ENCODE measurements around the gene AOC3.
"Not testable (repeated sequence)": the region's sequence is repeated elsewhere in the genome, so short reads cannot be mapped to it uniquely, and the experiment has no call there.

AOC3 gene

GRCh38 chr17:42843358-42843934 is 7.6 kb upstream of the AOC3 start:
- DNase-seq (ENCODE audit: low read depth in 1 of 2, low spot score in 1 of 2): no peak

DNA sequence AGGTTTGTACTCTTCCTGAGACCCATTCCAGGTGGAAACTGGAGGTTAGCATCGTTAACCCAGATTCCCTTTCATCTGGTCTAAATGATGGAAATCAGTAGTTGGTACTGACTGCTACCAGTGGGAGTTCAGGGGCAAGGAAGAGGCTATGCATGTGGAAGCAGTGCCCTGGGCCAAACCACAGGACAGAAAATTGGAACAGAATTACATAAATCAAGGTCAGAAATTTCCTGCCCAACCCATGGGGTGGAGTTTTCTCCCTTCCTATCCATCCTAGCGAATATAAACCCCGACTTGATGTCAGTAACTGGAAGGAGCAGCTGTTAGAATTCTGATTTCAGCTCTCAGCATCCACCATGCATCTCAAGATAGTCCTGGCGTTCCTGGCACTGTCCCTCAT is 6.7 kb upstream of the AOC3 start, which contains the start of gene AOC2:
Gene AOC2 (plus strand): TSS at position 310 of the 400 bp plus-strand sequence. CDS start 47 bp downstream, at position 357.
- no peak for DNase-seq (ENCODE audit: low read depth in 1 of 2, low spot score in 1 of 2)

- no peak for DNase-seq (ENCODE audit: low read depth in 1 of 2, low spot score in 1 of 2)
These were observed 6.0 kb upstream of the AOC3 start for GRCh38 chr17:42844761-42845555.

GRCh38 chr17:42845556-42845917 is 5.5 kb upstream of the AOC3 start:
- DNase-seq (ENCODE audit: low read depth in 1 of 2, low spot score in 1 of 2): no peak

DNA sequence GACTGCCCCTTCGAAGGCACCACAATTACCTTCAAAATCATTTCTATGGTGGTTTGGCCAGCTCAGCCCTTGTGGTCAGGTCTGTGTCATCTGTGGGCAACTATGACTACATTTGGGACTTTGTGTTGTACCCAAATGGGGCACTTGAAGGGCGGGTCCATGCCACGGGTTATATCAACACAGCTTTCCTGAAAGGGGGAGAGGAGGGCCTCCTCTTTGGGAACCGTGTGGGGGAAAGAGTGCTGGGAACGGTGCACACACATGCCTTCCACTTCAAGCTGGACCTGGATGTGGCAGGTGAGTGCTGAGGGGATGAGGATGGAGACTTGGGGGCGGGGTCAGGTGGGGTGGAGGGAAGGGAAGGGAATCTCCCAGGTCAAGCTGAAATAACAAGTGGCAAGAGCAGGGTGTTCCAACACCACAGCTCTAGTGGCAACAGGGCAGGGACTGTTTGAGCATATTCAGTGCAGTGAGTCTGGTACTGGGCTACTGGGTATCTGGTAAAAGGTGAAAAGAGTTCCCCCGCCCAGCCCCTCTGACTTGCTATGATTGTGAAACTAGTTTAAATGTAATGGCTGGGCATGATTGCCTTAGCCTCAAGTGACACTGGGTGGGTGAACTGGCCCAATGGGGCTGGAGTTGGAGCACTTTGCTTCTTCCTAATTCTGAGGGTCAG is 4.9 kb upstream of the AOC3 start:
- no peak for DNase-seq (ENCODE audit: low read depth in 1 of 2, low spot score in 1 of 2)

- DNase-seq (ENCODE audit: low read depth in 1 of 2, low spot score in 1 of 2): no peak
These were observed 4.3 kb upstream of the AOC3 start for GRCh38 chr17:42846594-42847280.

GRCh38 chr17:42848093-42848492 is 2.9 kb upstream of the AOC3 start:
- DNase-seq (ENCODE audit: low read depth in 1 of 2, low spot score in 1 of 2): no peak

GRCh38 chr17:42849031-42849430 is 2.0 kb upstream of the AOC3 start:
- no peak for DNase-seq (ENCODE audit: low read depth in 1 of 2, low spot score in 1 of 2)

DNA sequence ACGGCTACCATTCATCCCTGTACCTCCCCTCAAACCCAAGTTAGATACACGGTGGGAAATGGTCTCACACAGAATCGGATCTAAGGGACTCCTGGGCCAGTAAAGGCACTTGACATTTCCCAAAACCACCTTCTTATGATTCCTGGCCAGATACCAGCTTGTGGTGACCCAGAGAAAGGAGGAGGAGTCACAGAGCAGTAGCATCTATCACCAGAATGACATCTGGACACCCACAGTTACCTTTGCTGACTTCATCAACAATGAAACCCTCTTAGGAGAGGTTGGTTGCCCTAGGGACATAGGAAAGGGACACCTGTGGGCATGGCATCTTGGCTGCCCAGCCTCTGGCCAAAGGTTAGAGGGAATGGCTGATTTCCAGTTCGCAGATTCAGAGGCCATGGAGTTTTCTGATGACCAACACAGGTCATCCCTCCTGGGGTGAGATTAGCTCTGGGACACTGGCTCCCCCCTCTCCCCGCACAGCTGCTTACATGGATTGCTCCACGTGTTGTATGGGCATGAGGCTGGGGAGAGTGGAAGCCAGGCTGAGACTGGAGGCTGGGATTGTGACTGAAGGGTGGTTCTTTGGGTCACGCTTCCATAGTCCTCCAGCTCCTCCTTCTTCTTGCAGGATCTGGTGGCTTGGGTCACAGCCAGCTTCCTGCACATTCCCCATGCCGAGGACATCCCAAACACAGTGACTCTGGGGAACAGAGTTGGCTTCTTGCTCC is 1.4 kb upstream of the AOC3 start:
- DNase-seq (ENCODE audit: low read depth in 1 of 2, low spot score in 1 of 2): no peak

DNA sequence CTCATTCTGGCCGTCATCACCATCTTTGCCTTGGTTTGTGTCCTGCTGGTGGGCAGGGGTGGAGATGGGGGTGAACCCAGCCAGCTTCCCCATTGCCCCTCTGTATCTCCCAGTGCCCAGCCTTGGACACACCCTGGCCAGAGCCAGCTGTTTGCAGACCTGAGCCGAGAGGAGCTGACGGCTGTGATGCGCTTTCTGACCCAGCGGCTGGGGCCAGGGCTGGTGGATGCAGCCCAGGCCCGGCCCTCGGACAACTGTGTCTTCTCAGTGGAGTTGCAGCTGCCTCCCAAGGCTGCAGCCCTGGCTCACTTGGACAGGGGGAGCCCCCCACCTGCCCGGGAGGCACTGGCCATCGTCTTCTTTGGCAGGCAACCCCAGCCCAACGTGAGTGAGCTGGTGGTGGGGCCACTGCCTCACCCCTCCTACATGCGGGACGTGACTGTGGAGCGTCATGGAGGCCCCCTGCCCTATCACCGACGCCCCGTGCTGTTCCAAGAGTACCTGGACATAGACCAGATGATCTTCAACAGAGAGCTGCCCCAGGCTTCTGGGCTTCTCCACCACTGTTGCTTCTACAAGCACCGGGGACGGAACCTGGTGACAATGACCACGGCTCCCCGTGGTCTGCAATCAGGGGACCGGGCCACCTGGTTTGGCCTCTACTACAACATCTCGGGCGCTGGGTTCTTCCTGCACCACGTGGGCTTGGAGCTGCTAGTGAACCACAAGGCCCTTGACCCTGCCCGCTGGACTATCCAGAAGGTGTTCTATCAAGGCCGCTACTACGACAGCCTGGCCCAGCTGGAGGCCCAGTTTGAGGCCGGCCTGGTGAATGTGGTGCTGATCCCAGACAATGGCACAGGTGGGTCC is 607 bp downstream of the AOC3 start:
- DNase-seq (ENCODE audit: low read depth in 1 of 2, low spot score in 1 of 2): not testable (repeated sequence)

DNA sequence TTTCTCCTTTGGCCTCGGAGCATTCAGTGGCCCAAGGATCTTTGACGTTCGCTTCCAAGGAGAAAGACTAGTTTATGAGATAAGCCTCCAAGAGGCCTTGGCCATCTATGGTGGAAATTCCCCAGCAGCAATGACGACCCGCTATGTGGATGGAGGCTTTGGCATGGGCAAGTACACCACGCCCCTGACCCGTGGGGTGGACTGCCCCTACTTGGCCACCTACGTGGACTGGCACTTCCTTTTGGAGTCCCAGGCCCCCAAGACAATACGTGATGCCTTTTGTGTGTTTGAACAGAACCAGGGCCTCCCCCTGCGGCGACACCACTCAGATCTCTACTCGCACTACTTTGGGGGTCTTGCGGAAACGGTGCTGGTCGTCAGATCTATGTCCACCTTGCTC is 1.4 kb downstream of the AOC3 start:
- no peak for DNase-seq (ENCODE audit: low read depth in 1 of 2, low spot score in 1 of 2)

DNA sequence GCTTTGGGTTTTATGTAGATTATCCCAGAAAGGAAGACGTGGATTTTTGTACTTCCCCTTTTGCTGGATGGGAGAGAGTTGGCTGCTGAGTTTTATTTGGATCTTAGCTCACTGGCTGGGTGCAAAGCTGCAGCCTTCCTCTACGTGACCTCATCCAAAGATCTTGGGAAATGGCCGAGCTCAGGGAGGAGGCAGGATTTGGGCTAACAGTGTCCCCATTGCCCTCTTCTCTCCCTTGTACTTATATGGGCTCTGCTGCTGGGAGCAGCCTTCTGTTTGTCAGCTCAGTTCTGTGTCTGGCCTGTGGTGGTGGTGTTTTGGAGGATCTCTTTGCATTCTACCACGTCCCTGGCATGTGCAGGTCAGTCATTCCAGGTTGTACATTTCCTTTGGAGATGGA is 2.0 kb downstream of the AOC3 start:
- no peak for DNase-seq (ENCODE audit: low read depth in 1 of 2, low spot score in 1 of 2)

DNA sequence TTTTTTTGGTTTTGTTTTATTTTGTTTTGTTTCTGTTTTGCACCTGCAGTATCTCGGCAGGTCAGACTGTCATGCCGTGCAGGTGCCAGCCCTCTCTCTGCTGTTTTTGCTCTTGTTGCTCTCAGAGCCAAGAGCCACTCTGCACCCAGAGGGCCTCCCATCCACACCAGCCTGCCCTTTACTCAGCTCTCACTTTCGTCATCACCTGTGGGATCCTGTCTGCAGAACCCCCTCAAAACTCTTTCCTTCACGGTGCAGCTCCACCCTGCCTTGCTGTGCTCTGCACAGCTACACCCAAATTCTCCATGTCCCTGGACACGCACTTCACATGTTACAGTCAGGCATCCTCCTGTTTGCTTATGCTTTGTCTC is 2.6 kb downstream of the AOC3 start:
- no peak for DNase-seq (ENCODE audit: low read depth in 1 of 2, low spot score in 1 of 2)

DNA sequence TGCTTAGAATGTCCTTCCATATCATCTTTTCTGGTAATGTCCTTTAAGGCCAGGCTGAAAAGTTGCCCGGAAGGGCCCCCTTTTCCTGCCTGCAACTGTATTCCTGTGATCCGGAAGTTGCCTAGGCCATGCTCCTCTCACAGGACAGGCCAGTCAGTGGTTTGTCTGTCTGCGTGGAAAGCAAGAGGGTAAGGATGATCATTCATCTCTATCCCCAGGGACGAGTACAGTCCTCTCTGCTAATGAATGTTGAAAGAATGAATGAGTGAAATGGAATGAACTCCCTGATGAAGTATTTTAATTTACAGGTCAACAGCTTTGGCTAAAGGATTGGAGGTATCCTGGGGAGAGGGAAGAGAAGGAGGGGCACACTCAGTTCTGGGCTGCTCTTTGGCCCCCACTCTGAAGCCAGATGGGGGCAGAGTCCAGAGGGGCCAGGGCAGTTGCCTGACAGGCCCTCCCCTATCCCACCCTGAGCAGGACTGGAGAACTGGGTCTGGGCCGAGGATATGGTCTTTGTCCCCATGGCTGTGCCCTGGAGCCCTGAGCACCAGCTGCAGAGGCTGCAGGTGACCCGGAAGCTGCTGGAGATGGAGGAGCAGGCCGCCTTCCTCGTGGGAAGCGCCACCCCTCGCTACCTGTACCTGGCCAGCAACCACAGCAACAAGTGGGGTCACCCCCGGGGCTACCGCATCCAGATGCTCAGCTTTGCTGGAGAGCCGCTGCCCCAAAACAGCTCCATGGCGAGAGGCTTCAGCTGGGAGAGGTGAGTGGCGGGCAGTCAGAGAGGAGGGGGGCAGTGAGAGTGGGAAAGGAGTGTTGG is 3.2 kb downstream of the AOC3 start:
- no peak for DNase-seq (ENCODE audit: low read depth in 1 of 2, low spot score in 1 of 2)

DNA sequence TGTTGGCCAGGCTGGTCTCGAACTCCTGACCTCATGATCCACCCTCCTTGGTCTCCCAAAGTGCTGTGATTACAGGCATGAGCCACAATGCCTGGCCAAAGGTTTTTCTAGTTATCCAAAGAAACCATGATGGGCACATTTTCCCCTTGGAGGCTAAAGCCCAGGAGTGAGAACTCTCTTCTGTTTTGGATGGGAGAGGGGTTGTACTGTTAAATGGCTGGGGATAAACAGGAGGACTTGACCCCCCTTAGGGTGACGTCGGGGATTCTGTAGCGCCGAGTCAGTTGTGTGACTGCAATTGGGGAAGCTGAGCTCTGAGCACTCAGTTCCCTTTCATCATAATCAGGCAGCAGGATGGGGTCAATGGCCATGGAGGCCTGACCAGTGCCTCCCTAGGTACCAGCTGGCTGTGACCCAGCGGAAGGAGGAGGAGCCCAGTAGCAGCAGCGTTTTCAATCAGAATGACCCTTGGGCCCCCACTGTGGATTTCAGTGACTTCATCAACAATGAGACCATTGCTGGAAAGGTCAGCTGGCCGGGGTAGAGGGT is 4.1 kb downstream of the AOC3 start:
- DNase-seq (ENCODE audit: low read depth in 1 of 2, low spot score in 1 of 2): no peak

GRCh38 chr17:42856093-42856492 is 5.1 kb downstream of the AOC3 start:
- not testable (repeated sequence) for DNase-seq (ENCODE audit: low read depth in 1 of 2, low spot score in 1 of 2)

DNA sequence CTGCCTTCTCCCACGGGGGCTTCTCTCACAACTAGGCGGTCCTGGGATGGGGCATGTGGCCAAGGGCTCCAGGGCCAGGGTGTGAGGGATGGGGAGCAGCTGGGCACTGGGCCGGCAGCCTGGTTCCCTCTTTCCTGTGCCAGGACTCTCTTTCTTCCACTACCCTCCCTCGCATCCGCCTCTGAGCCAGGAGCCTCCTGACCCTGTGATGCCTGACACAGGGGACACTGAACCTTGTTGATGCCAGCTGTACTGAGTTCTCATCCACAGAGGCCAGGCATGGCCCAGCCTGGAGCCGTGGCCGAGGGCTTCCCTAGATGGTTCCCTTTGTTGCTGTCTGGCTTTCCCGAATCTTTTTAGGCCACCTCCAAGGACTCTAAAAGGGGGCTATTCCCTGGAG is 5.5 kb downstream of the AOC3 start:
- DNase-seq (ENCODE audit: low read depth in 1 of 2, low spot score in 1 of 2): not testable (repeated sequence)

GRCh38 chr17:42857389-42857788 is 6.4 kb downstream of the AOC3 start:
- DNase-seq (ENCODE audit: low read depth in 1 of 2, low spot score in 1 of 2): no peak

- no peak for DNase-seq (ENCODE audit: low read depth in 1 of 2, low spot score in 1 of 2)
These were observed 14.7 kb downstream of the AOC3 start for GRCh38 chr17:42865638-42866094.
